Adipocyte (in vitro differentiated cells): Measurements from ENCODE around the gene CHTOP.
"Not testable (repeated sequence)": the region's sequence is repeated elsewhere in the genome, so short reads cannot be mapped to it uniquely, and the experiment has no call there.

Experiments
- DNase-seq: peaks from one replicate; pipeline ENCODE4 v3.0.0-alpha.2; 2015; ENCODE audit warnings: low read depth
- H3K27me3 ChIP-seq: replicated peaks from 2 replicates; pipeline ENCODE4 v1.7.0; 2013; ENCODE audit warnings: mild to moderate bottlenecking, low read length, moderate library complexity; ENCODE audit not compliant: control insufficient read depth, insufficient read depth
- H3K36me3 ChIP-seq: 2 replicates; pipeline ENCODE4 v1.7.0; 2013; ENCODE audit warnings: low read length, mild to moderate bottlenecking, moderate library complexity; ENCODE audit not compliant: control insufficient read depth, insufficient read depth, severe bottlenecking
- H3K4me1 ChIP-seq: 2 replicates; pipeline ENCODE4 v1.7.0; 2013; ENCODE audit warnings: mild to moderate bottlenecking, low read length, moderate library complexity; ENCODE audit not compliant: control insufficient read depth, insufficient read depth
- H3K4me3 ChIP-seq: 2 replicates; pipeline ENCODE4 v1.7.0; 2013; ENCODE audit warnings: mild to moderate bottlenecking, low read length, moderate library complexity
- H3K9ac ChIP-seq: 2 replicates; pipeline ENCODE4 v1.7.0; 2013; ENCODE audit warnings: mild to moderate bottlenecking, low read length, moderate library complexity
- H3K9me3 ChIP-seq: 2 replicates; pipeline ENCODE4 v1.7.0; 2013; ENCODE audit warnings: mild to moderate bottlenecking, low read length, moderate library complexity; ENCODE audit not compliant: control insufficient read depth

The CHTOP gene, protein sequence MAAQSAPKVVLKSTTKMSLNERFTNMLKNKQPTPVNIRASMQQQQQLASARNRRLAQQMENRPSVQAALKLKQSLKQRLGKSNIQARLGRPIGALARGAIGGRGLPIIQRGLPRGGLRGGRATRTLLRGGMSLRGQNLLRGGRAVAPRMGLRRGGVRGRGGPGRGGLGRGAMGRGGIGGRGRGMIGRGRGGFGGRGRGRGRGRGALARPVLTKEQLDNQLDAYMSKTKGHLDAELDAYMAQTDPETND

GRCh38 chr1:153633754-153634665, at the start of gene CHTOP:
Gene CHTOP, plus strand, starts transcription at chr1:153634066. Its CDS starts 2,523 bp downstream, at chr1:153636589.
- Histone ChIP-seq H3K9ac (peak within 1 kb of the TSS; percentile 100), H3K4me1 (peaks cover 62% of the 10 kb centered on the region), H3K27me3 (no peaks in the 10 kb centered on the region), H3K36me3 (peaks cover 30% of the 10 kb centered on the region), H3K4me3 (peak within 1 kb of the TSS; percentile 95), H3K9me3 (no peaks in the 10 kb centered on the region)
- peak; percentile 100 for DNase-seq

DNA sequence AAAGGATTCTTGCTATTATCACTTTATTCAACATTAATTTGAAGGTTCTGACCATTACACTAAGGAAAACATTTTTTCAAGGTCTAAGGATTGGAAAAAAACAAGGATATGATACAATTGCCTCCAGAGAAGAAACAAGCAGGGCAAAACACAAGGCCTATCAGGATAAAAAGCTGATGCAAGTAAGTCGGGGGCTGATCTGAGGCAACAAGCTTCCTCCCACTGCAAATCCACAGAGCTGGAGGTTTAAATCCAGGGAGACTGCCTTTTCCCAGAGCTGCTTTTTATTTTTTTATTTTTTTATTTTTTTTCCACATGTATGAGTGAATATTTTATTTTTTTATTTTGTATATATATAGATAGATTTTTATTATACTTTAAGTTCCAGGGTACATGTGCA, 48.9 kb upstream of the CHTOP start:
- H3K4me1 ChIP-seq = peaks cover 20% of the 10 kb centered on the region
- H3K9me3 ChIP-seq = no peaks in the 10 kb centered on the region
- no peak for DNase-seq
- H3K27me3 ChIP-seq = no peaks in the 10 kb centered on the region
- H3K36me3 ChIP-seq = no peaks in the 10 kb centered on the region
- H3K9ac ChIP-seq = no peak overlapping the region
- no peak overlapping the region for H3K4me3 ChIP-seq

- no peak overlapping the region for H3K9ac ChIP-seq
- H3K4me3 ChIP-seq = no peak overlapping the region
- H3K27me3 ChIP-seq = no peaks in the 10 kb centered on the region
- peaks cover 20% of the 10 kb centered on the region for H3K4me1 ChIP-seq
- no peaks in the 10 kb centered on the region for H3K36me3 ChIP-seq
- DNase-seq = no peak
- H3K9me3 ChIP-seq = no peaks in the 10 kb centered on the region
These were observed 47.5 kb upstream of the CHTOP start for GRCh38 chr1:153586347-153586746.

DNA sequence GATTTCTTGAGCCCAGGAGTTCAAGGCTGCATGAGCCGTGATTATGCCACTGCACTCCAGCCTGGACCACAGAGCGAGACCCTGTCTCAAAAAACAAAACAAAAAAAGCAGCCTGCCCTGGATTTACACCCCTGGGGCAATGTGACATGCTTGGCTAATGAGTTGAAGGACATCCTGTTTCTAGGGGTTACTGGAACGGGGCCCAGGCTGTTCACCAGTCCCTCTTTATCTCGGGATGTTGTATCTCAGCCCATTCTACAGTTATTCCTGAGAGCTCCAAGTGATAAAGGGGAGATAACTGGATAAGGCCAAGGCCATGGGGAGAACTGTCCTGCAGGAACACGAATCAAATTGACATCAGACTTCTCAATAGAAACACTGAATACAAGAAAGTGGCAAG, 46.6 kb upstream of the CHTOP start:
- Histone ChIP-seq H3K4me1 (peaks cover 21% of the 10 kb centered on the region), H3K9me3 (no peaks in the 10 kb centered on the region), H3K9ac (no peak overlapping the region), H3K4me3 (no peak overlapping the region), H3K36me3 (no peaks in the 10 kb centered on the region), H3K27me3 (no peaks in the 10 kb centered on the region)
- no peak for DNase-seq

DNA sequence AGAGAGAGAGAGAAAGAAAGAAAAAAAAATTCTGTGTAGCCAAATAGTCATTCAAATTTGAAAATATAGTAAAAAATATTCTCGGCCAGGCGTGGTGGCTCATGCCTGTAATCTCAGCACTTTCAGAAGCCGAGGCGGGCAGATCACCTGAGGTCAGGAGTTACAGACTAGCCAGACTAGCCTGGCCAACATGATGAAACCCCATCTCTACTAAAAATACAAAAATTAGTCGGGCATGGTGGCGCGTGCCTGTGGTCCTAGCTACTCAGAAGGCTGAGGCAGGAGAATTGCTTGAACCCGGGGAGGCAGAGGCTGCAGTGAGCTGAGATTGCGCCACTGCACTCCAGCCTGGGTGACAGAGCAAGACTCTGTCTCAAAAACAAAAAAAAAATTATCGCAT, 45.8 kb upstream of the CHTOP start:
- H3K9ac ChIP-seq, H3K27me3 ChIP-seq: not testable (repeated sequence)
- H3K4me1 ChIP-seq = peaks cover 28% of the 10 kb centered on the region

GRCh38 chr1:153588482-153588881, 45.4 kb upstream of the CHTOP start:
- H3K36me3 ChIP-seq = no peaks in the 10 kb centered on the region
- no peak for DNase-seq
- no peaks in the 10 kb centered on the region for H3K27me3 ChIP-seq
- H3K4me3 ChIP-seq = no peak overlapping the region
- no peaks in the 10 kb centered on the region for H3K9me3 ChIP-seq
- no peak overlapping the region for H3K9ac ChIP-seq
- peaks cover 32% of the 10 kb centered on the region for H3K4me1 ChIP-seq

More for the DNA sequence above, 45.8 kb upstream of the CHTOP start:
- H3K36me3 ChIP-seq, H3K9me3 ChIP-seq, H3K4me3 ChIP-seq, DNase-seq: not testable (repeated sequence)

GRCh38 chr1:153592748-153593147, 41.1 kb upstream of the CHTOP start:
- peak overlapping the region; percentile 29 for H3K9ac ChIP-seq
- H3K27me3 ChIP-seq = no peaks in the 10 kb centered on the region
- no peaks in the 10 kb centered on the region for H3K36me3 ChIP-seq
- H3K4me3 ChIP-seq = no peak overlapping the region
- H3K4me1 ChIP-seq = peaks cover 27% of the 10 kb centered on the region
- no peaks in the 10 kb centered on the region for H3K9me3 ChIP-seq
- no peak for DNase-seq

GRCh38 chr1:153597206-153597605, 36.7 kb upstream of the CHTOP start:
- no peak overlapping the region for H3K4me3 ChIP-seq
- no peaks in the 10 kb centered on the region for H3K9me3 ChIP-seq
- no peak overlapping the region for H3K9ac ChIP-seq
- H3K27me3 ChIP-seq = no peaks in the 10 kb centered on the region
- peaks cover 48% of the 10 kb centered on the region for H3K4me1 ChIP-seq
- H3K36me3 ChIP-seq = no peaks in the 10 kb centered on the region
- DNase-seq = no peak

DNA sequence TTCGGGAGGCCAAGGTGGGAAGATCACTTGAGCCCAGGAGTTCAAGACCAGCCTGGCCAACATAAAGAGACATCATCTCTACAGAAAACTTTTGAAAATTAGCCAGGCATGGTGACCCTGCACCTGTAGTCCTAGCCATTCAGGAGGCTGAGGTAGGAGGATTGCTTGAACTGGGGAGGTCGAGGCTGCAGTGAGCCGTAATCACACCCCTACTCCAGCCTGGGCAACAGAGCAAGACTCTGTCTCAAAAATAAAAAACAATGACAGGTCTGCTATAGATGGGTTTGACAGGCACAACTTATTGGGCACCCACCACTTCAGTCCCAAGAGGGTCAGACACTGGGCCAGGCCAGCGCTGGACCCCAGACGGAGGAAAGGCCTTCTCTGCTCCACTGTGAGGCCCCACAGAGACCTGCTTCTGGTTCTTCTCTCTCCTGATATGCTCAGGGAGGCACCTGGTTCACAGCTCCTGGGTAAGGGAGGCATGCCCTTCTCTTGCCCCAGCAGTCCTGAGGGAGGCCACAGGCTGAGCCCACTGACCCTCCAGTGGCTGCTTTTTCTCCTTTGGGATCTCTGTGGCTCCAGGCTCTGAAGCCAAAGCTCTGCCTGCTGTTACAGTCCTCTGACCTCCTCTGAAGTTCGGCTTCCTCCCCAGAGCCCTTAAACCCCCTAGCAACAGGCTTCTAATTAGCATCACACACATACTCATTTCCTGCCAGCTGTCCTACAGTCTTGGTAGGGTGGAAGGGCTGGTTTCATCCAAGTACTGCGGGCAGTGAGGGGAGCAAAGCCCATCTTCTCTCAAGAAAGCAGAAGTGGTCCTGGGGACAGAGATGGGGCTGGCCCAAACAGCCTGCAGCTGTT, 35.3 kb upstream of the CHTOP start:
- Histone ChIP-seq H3K36me3 (no peaks in the 10 kb centered on the region), H3K9ac (peak overlapping the region; percentile 22), H3K9me3 (no peaks in the 10 kb centered on the region), H3K27me3 (no peaks in the 10 kb centered on the region), H3K4me1 (peaks cover 37% of the 10 kb centered on the region), H3K4me3 (no peak overlapping the region)
- no peak for DNase-seq

GRCh38 chr1:153599847-153600246, 34.0 kb upstream of the CHTOP start:
- no peaks in the 10 kb centered on the region for H3K9me3 ChIP-seq
- no peak overlapping the region for H3K9ac ChIP-seq
- no peak overlapping the region for H3K4me3 ChIP-seq
- peaks cover 37% of the 10 kb centered on the region for H3K4me1 ChIP-seq
- no peaks in the 10 kb centered on the region for H3K27me3 ChIP-seq
- DNase-seq = no peak
- no peaks in the 10 kb centered on the region for H3K36me3 ChIP-seq

DNA sequence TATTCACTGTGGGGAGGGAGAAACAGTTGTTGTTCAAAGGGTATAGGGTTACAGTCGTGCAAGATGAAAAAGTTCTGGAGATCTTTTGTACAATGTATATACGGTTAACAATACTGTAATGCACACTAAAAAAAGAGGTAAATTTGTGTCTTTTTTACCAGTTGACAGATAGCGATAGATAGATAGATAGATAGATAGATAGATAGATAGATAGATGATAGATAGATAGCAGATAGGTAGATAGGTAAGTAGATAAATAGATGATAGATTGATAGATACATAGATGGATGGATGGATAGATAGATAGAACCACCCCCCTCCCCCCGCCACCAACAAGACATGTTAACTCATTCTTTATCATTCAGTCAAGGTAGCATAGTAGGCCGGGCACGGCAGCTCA, 31.1 kb upstream of the CHTOP start:
- no peak for DNase-seq
- H3K9ac ChIP-seq = no peak overlapping the region
- H3K9me3 ChIP-seq = no peaks in the 10 kb centered on the region
- H3K4me3 ChIP-seq = no peak overlapping the region
- no peaks in the 10 kb centered on the region for H3K27me3 ChIP-seq
- peaks cover 27% of the 10 kb centered on the region for H3K36me3 ChIP-seq
- peaks cover 29% of the 10 kb centered on the region for H3K4me1 ChIP-seq
